Astrocyte (in vitro differentiated cells and primary cell): ENCODE results near the gene CLDN15.

Experiments used
- CTCF ChIP-seq: IDR thresholded peaks from 2 replicates; pipeline ENCODE4 v1.5.1; 2011; ENCODE audit warnings: low read depth, mild to moderate bottlenecking, inconsistent platforms, low read length, moderate library complexity; ENCODE audit not compliant: insufficient read depth
- EZH2 ChIP-seq: IDR thresholded peaks from 2 replicates; pipeline ENCODE4 v1.6.1; 2012; ENCODE audit warnings: mild to moderate bottlenecking, low read length, inconsistent platforms; ENCODE audit not compliant: insufficient read depth

GRCh38 chr7:101205901-101206664 lies 31.5 kb downstream of the CLDN15 start:
- no peak for TF ChIP-seq CTCF
- no peak for TF ChIP-seq EZH2
